Fibroblast of upper back skin (primary cell): Measurements from ENCODE around the gene SPOCD1.

Experiments
- DNase-seq: peaks from one replicate; pipeline ENCODE4 v3.0.0-alpha.2; 2013

SPOCD1 gene

DNA sequence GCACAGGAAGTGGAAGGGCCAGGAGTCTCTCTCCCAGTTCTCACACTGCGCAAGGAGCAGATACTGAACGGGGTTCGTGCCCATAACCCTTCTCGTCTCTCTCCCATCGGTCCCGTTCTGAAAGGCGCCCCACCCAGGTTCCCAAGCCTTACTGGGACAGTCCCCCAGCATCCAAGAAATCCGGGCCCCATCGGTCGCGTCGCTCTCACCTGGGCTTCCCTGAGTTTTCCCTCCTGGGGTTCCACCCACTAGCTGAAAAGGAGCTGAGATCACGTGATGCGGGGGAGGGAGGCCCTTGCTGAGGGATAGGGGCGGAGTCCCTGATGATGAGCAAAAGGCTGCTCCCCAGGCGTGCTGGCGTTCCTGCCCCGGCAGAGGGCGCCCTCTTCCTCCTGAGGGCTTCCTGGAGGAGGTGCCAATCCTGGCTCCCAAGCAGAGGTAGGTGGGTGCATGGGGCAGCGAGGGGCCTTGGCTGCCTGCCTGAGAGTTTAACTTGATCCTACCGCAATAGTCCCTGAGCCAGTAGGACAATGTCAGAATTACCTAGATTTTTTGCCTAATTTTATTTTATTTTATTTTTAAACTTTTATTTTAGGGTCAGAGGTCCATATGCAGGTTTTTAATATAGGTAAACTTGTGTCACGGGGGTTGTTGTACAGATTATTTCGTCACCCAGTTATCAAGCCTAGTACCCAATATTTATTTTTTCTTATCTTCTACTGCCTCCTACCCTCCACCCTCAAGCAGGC, at the start of gene SPOCD1:
Gene SPOCD1, minus strand, starts transcription at position 271 of the 749 bp plus-strand sequence. CDS start 689 bp downstream, outside the sequence.
- peak; percentile 85 for DNase-seq

DNA sequence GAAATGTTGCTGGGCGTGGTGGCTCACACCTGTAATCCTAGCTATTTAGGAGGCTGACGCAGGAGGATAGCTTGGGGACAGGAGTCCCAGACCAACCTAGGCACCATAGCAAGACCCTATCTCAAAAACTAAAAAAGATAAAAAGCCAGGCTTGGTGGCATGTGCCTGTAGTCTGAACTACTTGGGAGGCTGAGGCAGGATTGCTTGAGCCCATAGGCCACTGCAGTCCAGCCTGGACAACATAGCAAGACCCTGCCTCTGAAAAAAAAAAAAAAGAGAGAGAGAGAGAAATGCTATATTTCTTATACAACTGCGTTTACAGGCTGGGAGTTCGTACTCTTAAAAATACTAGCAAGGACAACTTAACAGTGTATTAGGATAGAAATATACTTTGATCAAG, 46.2 kb upstream of the SPOCD1 start:
- DNase-seq = no peak

DNA sequence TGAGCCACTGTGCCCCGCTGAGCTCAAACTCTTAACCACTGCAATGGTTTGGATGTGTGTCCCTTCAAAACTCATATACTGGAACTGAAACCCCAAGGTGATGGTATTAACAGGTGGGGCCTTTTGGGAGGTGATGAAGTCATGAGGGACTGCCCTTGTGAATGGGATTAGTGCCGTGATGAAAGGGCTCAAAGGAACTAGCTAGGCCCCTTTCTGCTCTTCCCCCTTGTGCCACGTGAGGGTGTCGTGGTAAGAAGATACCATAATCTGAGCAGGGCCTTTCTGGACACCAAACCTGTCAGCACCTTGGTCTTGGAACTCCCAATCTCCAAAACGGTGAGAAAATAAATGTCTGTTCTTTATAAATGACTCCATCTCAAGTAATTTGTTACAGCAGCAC, 45.5 kb upstream of the SPOCD1 start:
- no peak for DNase-seq

DNA sequence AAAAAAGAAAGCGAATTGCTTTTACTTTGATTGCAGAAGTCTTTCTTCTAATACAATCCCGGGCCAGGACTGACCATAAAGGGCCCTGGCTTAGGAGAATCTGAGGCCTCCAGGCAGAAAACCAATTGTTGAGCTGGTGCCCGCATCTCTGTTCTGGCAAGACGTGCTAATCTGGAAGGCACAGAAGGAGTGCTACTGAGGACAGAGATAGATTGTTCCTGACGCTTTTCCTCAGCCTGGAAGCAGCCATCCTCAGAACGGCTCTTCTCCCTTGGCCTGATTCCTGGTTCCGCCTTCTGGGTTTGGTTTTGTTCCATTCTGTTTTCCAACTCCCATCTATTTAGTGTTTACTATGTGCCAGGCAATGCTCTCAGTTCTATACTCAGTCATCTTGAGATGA, 44.8 kb upstream of the SPOCD1 start:
- DNase-seq = no peak

DNA sequence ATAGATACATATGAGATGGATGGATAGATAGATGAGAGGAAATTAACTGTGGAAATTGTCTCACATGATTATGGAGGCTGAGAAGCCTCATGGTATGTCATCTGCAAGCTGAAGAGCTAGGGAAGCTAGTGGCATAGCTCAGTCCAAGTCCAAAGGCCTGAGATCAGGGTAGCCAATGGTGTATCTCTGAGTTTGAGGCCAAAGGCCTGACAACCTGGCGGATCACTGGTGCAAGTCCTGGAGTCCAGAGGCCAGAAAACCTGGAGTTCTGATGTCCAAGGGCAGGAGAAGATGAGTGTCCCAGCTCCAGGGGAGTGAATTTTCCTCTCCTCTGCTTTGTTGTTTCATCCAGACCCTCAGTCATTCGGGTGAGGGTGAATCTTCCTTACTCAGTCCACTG, 43.9 kb upstream of the SPOCD1 start:
- DNase-seq = no peak

DNA sequence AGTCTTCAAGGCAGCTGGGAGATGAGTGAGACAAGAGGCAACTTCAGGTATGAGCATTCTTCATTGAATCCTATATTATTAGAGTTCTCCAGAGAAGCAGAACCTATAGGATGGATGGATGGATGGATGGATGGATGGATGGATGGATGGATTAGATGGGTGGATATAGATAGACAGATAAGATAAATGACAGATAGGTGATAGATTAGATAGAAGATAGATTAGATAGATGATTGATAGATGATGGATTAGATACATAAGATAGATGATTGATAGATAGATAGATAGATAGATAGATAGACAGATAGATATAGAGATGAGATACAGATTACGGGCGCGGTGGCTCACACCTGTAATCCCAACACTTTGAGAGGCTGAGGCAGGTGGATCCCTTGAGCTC, 43.2 kb upstream of the SPOCD1 start:
- DNase-seq = no peak

DNA sequence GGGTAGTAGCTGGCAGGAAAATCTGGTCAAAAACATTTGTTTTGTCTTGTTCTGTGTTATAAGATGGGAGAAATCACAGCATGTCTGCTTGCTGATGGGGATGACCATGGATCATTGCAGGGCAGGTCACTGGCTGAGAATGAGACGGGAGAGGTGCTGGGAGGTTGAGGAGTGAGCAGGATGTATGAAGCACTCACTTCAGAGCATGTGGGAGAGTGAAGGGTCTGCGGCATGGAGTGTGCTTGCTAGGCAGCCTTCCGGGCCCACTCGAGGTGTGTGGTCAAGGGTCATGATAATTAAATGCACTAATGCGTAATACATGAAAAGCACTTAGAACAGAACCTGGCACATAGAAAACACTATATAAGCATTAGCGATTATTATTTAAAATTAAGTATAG, 42.0 kb upstream of the SPOCD1 start:
- no peak for DNase-seq

DNA sequence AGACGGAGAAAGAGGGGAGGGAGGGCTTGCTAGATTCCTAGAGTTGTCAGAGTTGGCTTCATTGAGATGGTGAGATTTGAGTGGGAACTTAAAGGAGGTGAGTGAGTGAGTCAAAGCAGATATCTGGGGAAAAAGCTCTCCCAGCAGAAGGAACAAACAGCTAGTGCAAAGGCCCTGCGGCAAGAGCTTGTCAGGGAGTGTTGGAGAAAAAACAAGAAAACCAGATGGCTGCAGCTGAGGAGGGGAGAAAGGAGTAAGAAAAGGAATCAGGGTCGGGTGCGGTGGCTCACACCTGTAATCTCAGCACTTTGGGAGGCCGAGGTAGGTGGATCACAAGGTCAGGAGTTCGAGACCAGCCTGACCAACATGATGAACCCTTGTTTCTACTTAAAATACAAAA, 40.3 kb upstream of the SPOCD1 start:
- no peak for DNase-seq

DNA sequence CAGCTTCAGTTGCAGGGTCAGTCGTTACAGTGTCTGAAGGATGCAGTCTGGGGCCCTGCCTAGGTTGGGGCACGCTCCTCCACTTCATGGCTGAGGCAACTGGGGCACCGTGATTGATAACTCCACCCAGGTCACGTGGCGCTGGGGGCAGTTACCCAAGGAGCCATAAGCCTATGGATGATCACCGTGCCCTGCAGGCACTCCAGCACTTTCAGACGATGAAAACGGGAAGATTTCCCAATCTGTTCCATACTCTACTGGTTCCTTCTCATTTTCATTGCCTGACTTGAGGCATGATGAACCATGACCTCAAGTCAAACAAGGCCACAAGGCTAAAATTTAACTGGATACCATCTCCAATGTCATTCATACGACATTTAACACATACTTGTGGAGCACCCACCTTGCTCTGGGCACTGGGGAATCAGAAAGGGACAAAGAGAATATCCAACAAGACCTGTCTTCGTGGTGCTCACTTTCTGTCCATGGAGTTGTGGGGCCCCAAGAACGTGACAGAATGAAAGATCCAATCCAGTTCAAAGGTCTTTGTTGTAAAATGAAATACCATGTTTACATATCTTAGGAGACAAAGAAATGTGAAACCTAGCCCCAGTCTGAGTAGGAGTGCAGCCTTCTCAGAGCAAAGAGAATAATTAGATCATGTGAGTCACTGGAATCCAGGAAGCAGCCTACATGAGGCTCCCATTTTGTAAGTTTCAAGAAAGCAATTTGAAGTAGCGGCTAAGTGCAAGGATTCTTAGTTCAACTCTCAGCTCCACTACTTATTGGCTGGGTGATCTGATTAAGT, 39.4 kb upstream of the SPOCD1 start:
- DNase-seq = peak; percentile 52

DNA sequence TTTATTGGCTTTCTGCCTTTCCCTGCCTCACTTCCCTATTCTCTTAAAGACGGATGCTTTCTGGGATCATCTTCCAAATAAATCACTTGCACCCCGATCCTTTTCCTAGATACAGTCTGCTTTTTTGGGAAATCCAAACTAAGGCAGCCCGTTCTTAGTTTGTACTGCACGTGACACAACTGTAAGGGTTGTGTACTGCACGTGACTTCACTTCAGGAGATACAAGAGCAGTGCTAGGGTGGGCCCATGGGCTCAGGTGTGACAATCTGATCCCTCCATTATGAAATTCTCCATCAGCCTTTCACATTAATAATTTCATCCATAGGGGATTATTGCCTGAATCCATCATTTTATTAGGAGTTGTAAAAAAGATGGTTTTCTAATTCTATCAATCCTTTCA, 33.8 kb upstream of the SPOCD1 start:
- no peak for DNase-seq

DNA sequence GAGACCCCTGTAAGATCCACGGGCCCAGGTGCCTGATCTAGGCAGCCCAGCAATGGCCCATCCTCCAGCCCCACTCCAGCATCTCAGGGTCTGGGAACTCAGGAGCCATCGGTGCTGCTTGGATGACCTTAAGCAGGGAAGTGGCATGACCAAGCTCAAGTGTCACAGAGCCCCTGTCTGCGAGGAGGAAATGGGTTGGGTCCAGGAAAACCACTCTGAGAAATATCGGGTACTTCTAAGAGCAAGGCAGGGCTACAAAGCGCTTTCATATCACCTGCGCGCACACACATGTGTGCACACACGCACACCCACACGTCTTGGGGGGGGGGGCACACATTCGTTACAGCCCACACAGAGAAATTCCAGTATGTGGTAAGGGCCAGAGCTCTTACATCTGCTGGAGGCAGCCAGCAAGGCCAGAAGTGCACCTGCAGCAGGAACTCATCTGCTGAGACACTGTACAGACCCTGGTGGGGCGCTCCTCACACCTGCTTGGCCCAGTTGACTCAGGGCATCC, 32.6 kb upstream of the SPOCD1 start:
- DNase-seq = no peak

DNA sequence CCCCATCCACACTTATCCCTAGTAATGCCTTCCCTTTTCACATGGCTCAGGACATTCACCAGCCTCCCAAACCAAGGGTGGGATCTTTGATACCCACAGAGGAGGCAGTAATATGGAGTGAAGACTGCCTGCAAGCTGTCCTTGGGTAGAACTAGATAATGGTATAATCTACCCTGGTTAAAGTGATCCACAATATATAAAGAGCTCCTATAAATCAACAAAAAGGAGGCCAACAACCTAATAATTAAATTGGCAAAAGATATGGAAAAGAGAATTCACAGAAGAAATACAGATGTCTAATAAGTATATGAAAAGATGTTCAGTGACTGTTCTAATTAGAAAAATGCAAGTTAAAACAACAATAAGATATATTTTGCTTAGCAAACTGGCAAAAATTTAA, 30.7 kb upstream of the SPOCD1 start:
- DNase-seq = no peak

DNA sequence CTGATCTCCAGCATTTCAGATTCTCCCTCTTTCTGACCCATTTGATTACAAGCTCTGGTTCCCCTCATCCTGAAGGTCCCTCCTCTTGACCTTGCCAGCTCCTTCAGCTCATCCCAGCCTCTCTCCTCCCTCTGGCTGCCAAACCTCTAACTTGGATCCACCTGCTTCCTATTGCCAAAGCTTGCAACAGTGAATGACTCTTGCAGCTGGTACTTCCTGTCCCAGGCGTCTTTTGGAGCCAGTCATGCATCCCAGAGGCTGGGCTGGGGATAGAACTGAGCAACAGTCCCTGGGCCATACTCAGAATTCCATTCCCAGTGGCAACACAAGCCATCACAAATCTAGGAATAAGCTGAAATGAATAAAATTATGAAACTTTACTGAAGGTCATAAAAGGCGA, 27.7 kb upstream of the SPOCD1 start:
- peak; percentile 75 for DNase-seq

DNA sequence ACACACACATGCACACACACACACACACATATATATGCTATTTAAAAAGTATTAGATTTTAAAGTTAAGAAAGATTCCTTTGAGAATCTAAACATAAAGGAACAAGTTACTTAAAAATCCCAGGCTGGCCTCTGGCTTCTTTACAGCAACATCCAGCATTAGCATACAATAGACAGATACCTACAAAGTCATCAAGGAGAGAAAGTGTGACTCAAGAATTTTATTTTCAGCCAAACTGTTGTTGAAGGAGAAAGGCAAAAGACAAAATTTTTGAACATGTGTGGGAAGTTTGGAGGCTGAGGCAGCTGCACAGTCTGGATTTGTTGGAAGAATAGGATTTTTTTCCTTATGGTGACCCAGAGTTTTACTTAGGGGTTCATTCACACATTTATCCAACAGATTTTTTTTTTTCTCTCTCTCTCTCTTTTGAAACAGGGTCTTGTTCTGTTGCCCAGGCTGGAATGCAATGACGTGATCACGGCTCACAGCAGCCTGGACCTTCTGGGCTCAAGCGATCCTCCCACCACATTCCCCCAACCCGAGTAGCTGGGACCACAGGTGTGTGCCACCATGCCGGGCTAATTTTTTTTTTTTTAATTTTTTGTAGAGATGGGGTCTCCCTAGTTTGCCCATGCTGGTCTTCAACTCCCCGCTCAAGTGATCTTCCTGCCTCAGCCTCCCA, 24.0 kb upstream of the SPOCD1 start:
- DNase-seq = no peak

DNA sequence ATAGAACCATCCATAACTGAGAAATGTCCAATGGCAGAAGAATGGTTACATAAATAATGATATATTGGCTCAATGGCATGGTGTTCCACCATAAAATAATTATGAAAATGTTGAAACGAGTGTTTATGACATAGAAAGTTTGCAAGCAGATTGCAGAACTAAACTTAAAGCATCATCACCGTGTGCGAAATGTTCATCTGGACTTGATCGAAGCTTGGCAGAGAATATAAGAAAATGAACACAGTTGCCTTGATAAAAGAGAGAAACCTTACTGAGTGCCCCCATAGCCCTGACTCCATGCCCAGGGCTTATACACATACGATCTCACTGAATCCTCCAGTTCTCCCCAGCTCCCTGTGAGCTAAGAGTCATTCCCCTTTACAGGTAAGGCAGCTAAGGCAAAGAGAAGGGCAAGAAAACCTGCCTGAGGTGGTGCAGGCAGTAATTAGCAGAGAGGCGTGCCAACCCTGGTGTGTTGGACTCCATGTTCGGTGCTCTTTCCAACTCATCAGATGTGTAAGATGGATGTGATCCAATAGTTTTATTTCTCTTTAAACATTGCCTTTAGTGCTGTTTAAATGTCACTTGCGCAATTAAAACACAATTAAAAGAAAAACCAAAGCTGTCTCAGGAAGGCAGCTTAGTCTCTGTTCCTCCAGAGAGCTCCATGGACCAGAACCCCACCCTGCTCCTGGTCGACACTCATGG, 21.8 kb upstream of the SPOCD1 start:
- no peak for DNase-seq

DNA sequence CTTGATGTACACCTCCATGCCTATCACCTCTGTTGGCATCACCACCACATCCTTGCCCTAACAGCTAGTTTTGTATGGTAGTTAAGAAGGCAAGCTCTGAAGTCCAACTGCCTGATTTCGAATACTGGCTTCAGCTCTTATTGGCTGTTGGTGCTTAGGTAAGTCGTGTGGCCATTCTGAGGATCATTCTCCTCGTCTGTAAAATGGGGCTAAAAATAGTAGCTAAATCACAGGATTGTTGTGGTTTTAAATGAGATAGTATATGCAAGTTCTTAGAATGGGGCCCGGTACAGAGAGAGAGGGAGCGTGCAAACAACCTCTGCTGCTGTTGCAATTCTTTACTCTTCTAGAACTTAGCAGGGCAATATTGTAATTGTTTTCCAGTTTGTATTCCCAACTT, 20.8 kb upstream of the SPOCD1 start:
- DNase-seq = no peak

DNA sequence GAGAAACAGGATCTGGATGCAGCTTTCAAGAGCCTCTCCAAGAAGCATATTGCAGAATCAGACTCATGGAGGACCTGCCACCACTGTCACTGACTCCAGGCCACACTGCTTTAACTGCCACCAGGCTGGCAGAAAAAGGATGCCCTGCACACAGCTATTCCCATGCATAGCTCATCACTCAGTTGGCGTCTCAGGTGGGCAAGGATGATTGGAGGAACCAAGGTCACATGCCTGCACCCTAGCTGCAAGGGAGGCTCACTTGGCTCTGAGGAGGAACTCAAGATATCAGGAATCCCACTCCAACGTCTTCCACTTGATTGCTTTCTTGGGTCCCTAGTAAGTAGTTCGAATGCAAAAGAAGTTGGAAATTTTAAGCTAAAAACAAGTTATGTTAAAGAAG, 19.6 kb upstream of the SPOCD1 start:
- no peak for DNase-seq

DNA sequence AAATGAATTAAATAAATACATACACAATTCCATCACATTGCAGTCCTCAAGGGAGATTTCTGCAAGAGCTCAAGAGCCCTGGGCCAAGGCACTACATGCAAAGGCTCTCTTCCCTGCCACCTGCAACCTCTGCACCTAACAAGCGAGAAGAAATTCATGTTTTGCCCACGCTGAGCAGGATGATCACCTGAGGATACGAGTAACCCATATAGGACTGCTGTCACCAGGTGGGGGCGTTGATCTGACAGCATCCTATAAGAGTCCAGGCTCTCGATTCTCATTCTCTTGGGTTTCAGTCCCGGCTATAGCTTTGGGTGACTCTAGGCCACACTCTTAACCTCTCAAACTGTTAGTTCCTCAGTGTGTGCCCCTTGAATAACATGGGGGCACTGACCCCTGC, 18.7 kb upstream of the SPOCD1 start:
- no peak for DNase-seq

DNA sequence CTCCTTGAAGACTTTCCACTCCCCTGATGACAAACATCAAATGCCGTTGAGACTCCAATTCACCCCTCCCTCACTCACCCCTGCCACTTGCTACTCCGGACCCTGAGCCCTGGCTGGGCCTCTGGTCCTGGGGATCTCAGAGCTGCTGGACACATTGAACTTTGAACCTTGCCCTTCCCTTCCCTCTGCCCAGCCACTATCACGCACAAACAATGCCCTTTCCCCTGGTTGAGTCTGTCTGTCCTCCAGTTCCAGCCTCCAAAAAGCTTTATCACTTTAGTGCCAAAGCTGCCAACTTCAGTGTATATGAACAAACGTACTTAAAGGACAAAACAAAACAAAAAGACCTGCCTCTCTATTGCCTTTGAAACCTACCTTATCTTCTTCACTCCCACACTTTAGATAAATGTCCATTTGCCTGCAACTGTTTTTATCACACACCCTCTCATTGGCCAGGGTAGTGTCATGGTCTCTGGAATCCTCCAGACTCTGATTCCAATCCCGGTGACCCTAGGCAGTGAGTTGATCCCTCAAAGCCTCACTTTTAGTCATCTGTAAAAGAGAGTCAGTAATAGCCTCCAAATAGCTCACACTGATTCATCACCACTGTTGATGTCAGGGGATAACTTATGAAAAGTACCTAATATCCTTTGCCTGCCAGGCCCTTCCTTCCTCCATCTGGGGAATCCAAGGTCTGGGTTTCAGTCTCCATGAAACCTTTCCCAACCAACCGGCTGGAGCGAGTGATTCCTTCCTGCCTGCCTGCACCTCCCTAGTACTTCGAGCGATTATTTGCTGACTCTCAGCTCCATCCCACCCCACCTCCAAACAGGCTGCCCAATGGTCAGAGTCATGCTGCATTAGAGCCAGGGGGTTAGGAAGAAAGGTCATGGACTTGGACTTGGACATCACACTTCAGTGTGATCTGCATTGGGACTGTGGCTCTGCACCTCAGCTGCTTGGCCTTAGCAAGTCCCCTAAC, 15.9 kb upstream of the SPOCD1 start:
- DNase-seq = peak; percentile 52

DNA sequence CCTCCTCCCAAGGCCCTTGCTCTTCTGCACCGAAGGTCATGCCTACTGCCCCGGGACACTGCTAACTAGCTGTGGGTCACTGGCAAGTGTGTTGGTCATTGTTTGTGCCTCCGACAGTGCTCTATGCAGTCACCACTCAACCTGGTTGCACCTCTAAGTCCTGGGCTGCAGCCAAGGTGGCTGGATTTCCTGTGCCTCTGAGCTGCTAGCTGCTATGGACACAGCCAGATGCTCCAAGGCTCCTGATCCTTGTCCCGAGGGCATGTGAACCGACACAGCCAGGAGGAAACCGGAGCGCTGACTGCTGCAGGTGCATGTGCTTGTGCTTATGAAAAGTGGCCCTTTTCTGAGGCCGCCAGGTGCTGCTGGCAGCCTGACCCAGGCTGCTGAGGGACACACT, 14.7 kb upstream of the SPOCD1 start:
- DNase-seq = no peak

DNA sequence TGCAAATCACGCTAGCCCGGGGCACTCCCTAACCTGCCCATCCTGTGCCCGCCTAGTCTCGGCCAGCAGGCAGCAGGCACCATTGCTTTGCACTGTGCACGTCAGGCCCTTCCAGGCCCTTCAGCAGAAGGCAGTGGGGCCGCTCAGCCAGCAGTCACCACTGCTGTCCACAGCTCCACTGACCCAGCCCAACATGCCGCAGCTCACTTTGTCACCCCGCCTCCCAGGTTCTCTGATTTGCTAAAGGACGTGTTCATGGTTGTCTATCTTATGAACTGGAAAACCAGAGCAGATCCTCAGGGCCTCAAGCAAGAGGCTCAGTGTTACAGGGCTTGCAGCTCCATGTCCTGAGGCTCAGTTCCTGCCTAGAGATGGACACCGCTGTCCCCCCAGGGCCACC, 14.2 kb upstream of the SPOCD1 start:
- DNase-seq = no peak
